ENCODE results near the gene CDH8.

DNA sequence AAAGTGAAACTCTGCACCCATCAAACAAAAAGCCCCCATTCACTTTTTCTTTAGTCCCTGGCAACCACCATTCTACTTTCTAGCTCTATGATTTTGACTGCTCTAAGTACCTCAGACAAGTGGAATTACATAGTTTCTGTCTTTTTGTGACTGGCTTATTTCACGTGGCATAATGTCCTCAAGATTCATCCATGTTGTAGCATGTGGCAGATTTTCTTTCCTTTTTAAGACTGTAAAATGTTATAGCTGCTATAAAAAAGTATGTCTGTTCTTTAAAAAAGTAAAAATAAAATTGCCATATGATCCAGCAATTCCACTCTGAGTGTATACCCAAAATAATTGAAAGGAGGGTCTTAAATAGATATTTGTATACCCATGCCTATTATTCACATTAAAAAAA lies 429.7 kb downstream of the CDH8 start:
- TF ChIP-seq, protein P1, sequence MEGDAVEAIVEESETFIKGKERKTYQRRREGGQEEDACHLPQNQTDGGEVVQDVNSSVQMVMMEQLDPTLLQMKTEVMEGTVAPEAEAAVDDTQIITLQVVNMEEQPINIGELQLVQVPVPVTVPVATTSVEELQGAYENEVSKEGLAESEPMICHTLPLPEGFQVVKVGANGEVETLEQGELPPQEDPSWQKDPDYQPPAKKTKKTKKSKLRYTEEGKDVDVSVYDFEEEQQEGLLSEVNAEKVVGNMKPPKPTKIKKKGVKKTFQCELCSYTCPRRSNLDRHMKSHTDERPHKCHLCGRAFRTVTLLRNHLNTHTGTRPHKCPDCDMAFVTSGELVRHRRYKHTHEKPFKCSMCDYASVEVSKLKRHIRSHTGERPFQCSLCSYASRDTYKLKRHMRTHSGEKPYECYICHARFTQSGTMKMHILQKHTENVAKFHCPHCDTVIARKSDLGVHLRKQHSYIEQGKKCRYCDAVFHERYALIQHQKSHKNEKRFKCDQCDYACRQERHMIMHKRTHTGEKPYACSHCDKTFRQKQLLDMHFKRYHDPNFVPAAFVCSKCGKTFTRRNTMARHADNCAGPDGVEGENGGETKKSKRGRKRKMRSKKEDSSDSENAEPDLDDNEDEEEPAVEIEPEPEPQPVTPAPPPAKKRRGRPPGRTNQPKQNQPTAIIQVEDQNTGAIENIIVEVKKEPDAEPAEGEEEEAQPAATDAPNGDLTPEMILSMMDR (conservative IDR thresholded peaks at IDR 0.05; ENCODE audit: low read depth, low read length): no peak
- no peak for TF ChIP-seq EZH2 (IDR thresholded peaks at IDR 0.05; ENCODE audit: low read length, unreplicated experiment)

Data from PC-3 (cell line).